AG20443 (cell line): ENCODE data around the gene FMN1.

Experiments used
- DNase-seq: peaks from one replicate; pipeline ENCODE4 v3.0.0; 2012; ENCODE audit warnings: low spot score, mixed read lengths

Gene FMN1

DNA sequence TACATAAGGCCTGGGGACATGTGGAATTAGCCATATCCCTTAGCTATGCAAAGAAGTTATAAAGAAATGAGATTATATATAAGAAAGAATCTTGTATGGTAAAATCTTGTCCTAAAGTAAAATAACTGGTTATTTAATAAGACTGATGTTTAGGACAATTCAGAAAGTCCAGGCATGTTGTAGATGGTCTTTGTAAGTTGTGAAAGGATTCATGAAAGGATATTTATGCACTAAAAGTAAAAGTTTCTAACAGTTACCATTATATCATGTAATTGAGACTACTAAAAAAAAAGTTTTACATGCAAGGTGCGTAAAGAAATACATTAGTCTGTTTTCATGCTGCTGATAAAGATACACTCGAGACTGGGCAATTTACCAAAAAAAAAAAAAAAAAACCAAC lies 146.3 kb downstream of the FMN1 start:
- DNase-seq, result no peak

DNA sequence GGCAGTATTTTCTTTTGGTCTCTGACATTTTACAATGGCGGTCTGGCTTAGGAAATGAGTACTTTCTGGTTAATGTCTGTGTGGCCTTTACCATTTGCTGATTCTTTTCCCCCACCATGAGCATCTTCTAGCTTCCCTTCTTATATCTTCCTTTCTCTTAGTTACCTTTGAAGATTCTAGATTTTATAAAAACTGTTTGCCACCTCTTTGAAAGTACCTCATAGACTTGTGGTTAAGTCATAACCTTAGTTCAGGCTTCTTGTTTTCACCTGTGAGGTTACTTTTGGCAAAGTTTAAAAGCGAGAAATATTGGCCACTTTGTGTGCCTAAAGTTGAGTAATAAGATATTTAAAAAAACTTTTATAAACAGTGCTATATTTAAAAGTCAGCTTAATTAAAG lies 147.4 kb downstream of the FMN1 start:
- DNase-seq, result no peak

DNA sequence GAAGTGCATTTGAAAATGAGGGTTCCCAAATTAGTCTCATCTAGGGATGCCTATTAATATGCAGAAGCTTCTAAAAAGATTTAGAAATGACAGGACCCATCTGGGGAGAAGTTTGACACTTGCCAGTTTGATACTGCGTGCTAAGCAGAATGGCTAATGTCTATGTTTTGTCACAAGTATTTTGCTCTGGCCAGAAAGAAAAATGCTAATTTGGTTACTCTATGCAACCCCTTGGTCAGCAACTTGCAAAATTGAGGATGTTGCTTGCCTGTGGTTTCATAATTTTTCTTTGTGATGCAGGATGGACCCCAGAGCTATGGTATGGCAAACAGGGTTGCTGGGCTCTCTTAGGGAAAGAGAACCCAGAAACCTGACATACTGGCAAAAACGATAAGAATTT lies 148.2 kb downstream of the FMN1 start:
- no peak for DNase-seq

DNA sequence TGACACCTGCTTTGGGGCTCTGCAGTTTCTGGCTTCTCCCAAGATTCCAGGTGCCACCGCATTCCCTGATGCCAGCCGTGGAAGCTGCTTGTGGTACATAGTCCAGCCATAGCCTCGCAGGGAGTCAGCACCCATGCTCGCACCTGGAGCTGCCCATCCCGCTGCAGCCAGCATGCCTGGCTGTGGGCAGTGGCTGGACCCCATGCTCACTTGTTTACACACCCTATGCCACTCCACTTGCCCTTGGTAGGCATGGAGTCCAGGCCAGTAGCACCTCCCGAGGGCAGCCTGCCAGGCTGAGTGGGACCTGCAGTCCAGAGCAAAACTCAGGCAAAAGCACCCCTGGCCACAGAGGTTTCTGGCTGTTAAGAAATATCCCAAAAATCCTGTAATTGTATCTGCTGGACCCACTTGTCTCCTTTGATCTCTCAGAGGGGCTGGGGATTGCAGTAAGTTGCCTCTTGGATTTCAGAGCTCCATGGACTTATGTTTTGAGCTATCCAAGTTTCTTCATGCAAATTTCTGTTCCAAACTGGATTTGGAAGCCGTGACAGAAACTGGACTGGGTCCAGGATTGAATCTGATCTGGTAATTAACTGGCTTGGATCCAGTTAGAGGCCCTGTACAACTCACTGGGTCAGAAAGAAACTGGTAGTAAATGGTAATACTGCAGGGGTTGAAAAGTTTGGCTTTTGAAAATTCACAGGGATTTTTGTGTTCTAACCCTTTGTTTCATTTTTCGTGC lies 149.3 kb downstream of the FMN1 start:
- no peak for DNase-seq

DNA sequence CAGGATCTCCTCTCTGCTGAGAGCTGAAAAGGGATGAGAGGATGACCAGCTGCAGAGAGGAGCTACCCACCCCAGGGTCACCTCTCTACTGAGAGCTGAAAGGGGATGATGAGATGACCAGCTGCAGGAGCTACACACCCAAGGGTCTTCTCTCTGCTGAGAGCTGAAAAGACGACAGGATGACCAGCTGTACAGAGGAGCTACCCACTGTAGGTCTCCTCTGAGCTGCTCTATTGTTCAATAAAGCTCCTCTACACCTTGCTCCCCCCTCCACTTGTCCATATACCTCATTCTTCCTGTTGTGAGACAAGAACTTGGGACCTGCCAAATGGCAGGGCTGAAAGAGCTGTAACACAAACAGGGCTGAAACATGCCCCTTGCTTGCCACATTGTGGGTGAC lies 149.9 kb downstream of the FMN1 start:
- no peak for DNase-seq

DNA sequence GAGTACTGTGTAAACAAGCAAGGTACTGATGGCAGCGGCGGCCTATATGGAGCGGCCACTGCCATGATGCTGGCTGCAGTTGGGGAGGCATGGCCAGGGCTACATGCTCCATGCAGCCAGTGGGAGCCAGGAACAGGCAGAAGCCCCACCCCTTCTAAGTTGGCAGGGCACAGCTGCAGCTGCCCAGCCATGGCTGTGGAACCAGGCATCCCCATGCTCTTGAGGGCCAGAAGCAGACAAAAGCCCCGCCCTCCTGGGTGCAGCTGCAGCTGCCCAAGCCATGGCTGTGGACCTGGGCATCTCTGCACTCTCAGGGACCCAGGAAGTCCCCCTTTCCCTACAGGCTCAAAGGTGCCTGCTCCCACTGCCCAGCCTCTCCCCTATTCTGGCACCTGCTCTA lies 150.9 kb downstream of the FMN1 start:
- DNase-seq, result no peak

DNA sequence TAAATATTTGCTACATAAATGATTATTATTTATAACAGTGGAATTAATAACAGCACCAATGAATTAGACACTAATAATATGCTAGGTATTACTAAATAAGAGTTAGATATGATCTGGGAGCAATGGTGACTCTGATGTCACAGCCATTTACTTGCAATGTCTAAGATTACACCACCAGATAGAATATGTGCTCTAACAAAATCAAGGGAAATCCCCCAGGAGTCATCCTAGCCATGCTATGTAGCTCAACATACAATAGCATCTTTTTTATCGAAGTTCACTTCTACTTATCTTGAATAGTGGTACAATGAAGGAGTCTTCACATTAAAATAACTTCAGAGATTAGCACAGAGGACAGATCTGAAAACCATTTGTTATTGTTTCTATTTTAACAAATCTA lies 154.0 kb downstream of the FMN1 start:
- DNase-seq, result no peak

DNA sequence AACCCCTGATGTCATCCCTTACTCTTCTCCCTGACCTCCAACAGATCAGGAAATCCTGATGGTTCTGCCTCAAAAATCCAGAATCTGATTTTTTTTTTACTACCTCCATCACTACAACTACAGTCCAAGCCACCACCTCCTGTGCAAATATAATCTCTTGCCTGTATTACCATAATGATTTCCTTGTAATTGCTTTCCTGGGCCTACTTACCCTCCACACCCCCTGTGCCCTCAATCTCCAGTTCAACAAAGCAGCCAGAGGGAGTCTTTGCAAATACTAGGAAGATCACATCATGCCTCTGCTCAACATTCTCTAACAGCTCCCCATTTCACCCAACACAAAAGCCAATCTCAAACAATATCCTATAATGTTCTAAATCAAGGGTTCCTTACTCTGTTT lies 159.9 kb downstream of the FMN1 start:
- DNase-seq, result no peak

DNA sequence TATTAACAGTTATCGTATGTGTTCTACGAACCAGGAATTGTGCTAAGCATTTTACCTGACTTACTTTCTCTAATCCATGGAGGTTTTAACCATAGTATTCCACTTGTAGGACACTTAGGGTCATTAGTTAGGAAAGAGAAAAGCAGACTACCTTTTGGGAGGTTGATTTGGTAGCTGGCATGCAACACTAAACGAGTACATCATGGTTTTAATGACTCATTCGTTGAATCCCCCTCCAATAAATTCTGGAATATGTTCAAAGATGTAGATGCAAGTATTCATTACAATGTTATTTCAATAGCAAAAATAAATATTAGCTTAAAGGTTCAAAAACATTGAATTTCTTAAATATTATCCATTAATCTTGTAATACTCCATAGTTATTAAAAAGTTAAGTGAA lies 162.5 kb downstream of the FMN1 start:
- DNase-seq, result no peak

DNA sequence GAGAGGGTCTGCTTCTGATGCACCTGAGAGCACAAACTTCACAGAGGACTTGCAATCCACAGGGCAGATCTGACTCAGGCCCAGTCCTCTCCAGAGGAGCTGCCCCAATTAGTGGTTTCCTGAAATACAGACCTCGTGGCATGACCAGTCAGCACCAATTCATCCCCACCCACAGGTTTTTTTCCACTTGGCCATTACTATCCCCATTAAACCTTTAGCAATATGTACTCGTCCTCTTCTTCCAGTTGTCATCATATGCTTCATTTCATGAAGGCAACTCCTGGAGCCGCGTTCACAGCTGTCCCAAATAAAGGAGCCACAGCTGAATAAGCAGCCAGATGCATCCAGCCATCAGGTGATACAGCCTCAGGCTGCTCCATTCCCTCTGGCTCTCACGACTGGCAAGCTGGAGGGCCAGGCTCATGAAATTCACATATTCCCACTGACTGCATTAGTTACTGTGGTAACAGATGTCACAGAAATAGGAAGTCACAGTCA lies 163.1 kb downstream of the FMN1 start:
- DNase-seq, result peak; percentile 86

DNA sequence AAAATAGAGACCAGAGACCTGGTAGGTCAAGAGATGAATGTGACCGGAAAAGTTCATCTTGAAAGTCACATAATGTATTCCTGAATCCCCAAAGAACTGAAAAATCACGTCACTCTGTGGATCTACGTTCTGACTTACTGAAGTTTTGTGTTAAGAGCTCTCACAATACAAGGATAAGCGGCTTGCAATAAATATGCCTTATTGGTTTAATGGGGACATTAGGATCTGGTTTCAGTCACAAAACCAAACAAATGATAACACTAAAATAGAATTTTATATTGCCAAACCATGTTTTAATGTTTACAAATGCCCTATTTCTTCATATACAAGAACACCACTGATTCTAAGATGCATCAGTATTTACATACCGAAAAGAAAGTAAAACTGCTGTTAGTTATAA lies 164.2 kb downstream of the FMN1 start:
- no peak for DNase-seq

DNA sequence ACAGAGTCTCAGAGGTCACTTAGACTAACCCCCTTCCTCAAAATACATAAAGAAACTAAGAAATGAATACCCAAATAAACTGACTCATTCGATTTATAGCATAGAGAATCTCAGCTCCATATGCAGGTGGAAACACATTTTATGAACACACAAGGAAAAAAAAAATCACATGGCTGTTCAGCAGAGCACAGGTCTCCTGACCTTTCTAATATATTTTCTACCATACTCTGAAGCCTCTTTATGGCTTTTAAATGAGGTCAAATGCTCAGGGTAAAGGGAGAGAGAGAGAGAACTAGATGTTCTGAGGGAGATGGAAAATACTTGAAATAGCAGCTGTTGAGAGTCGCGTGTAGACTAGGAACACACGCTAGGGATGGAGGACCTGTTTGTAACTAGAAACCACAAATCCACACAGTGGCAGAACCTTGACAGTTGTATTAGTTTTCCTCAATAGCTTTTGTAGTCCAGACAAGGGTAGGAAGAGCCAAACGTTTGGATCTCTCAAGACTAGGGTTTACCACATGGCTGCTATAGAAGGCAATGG lies 165.3 kb downstream of the FMN1 start:
- DNase-seq, result peak; percentile 18

DNA sequence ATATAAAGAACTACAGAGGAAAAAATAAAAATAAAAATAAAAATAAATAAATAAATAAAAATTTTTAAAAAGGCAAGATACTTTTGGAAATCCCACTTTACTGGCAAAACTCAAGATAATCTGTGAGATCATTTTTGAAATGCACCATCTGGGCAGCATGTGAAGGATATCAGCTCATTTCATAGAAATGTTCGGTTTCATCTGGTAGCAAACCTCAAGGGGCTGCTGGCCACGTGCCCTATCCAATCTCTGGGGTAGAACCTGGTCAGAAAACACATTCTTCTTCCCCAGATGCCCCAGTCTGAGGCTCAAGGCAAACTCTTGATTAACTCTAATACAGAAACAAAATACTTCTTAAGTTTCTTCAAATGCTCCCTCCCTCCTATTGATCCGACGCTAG lies 166.0 kb downstream of the FMN1 start:
- DNase-seq, result peak; percentile 31

DNA sequence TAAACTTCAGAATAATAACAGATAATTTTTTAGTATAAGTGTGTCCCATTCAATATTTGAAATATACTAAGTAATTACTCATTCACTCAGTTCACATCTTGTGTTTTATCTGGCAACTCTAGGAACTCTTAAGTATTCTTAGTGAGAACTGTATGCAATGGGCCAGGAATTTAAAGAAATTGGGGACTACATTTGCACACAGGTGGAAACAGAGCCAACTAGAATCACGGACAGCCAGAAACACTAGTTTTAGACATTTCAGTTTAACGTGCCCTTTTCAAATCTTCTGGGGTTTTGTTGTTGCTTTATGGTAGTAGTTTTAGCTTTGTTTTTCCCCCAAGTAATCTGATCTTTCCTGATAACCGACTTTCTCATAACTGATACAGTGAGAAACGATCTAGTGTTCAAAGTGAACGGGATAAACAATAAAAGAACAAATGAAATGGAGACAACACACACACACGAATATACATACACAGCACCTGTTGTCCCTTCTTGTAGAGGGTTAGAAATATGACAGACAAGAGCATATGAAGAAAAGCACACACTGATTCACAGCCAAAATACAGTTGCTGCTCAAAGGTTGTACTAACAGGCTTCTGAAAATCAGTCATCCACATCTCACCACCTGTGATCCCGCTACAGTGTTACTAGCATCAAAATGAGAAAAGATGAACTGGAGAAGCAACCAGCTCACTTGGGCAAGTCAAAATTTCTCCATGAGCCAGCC lies 167.0 kb downstream of the FMN1 start:
- no peak for DNase-seq

DNA sequence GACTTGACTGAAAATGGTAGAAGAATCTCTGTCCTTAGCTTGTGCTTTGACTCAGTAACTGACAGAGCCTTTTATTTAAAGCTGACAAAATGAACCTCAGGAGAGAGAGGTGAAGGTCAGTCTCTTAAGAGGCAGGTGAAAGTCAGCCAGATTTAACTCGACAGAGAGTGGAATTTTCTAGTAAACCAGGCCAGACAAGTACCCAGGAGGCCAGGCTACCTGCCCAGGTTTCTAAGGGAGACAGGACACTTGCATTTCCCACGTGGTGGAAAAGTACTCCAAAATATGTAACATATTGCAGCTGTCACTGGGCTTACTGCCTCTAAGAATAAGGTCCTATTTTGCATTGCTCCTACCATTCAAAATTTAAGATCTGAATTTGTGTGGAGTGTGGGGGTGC lies 167.9 kb downstream of the FMN1 start:
- DNase-seq, result no peak

DNA sequence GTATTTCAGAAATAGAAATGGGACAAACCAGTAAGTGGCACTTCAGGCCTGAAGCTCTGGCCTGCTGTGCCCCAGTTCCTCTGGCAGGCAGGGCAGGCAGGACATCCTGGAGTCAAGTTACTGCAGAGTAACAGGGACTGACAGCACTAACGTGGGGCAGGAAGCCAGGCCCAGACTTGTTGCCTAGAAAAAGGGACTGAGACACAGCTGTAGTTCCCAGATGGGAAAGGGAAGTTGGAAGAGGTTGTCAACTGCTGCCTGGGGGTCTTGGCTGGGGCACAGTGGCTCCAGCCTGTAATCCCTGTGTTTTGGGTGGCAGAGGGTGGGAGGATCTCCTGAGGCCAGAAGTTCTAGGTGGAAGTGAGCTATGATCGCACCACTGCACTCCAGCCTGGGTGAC lies 171.9 kb downstream of the FMN1 start:
- peak; percentile 73 for DNase-seq

DNA sequence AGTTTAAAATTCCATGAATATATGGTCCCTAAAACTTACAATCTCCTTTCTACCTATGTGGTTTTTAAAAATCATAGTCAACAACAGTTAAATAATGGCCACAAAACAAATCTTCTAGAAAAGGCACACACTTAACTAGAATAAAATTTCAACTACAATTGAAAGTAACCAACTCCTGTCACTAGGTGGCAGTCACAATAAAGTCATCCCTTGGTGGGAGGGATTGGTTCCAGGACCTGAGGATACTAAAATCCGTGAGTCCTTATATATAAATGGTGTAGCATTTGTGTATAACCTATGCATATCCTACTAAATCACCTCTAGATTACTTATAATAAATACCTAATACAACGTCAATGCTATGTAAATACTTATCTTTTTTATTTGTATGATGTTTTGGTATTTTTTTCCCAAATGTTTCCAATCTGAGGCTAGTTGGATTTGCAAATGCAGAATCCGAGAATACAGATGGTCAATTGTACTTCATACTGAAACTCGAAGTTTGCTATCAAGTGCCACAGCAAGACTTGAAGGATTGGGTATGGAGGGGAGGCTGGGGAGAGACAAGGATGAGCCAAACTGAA lies 172.6 kb downstream of the FMN1 start:
- DNase-seq, result peak; percentile 76

DNA sequence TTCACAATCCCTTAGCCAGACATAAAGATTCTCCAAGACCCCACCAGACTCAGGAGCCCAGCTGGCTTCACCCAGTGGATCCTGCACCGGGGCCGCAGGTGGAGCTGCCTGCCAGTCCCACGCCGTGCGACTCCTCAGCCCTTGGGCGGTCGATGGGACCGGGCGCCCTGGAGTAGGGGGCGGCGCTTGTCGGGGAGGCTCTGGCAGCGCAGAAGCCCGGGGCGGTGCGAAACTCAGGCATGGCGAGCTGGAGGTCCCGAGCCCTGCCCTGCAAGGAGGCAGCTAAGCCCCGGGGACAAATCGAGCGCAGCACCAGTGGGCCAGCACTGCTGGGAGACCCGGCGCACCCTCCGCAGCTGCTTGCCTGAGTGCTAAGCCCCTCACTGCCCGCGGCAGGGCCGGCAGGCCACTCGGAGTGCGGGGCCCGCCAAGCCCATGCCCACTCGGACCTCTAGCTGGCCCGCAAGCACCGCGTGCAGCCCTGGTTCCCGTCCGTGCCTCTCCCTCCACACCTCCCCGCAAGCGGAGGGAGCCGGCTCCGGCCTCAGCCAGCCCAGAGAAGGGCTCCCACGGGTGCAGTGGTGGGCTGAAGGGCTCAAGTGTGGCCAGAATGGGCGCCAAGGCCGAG lies 175.0 kb downstream of the FMN1 start:
- DNase-seq, result no peak

DNA sequence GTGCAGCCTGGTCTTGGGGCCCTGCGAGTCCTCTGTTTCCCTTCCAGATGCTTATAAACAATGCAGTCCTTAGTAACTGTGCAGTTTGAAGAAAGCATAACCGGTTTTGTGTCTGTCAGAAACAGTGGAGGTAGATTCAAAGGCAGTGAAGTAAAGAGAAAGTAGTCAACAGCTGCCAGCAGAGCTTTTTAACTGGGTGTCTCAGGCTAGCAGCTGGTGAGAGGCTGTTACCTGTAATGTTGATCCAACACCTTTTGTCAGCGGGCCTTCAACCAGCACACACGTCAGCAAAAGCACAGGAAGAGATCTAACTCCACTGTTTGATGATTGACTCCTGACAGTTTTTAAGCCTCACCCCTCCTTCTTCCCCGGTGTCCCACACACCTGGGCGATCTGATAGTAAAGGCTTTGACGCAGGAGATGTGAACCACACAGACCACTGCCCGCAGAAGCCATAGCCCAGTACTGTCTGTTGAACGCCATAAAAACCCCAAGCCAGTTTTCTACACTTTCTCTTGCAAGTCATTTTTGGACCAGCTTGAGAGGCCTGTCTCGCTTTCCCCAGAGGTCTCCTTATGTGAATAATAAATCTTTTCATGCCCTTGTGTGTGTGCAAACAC lies 178.0 kb downstream of the FMN1 start:
- DNase-seq, result no peak

DNA sequence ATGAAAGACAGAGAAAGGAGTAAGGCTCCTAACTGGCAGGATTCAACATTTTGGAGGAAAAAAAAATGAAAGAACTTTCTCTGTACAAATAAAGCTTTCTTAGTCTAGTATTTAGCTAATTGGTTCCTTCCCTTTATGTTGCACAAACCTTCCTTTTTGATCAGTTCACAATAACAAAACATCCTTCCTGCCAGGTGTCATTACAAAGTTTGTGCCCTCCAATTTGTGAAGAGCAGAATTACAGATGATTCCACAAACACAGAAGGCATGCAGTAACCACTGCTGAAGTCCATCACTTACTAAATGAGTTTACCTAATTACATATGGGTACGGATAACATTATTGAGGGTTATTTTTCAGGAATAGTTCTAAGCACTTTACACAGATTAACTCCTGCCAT lies 179.9 kb downstream of the FMN1 start:
- no peak for DNase-seq

DNA sequence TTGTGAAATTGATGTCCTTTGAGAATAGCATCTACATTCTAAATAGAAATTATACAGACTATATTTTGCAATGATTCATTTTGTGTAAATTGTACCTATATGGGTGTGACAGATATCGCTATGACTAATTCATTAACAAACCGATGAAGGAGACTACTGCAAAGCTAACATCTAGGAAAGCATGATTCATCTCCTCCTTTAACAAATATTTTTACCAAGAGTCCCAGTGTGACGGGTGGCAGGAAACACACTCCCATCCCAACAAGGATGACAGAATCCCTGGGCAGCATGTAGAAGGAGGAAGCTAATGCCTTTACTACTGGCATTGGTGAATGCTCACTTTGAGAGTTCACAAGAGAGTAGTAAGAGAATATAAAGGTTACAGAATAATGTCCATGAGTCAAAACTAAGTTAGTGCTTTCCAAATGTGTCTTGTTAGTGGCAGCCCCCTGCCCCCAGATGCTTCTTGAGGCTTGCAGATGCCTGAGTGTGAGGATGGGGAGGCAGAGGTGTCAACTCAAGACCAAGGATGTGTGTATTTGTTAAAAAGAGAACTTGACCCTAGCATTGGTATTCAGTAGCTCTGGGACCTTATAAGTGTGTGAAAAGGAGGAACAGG lies 180.6 kb downstream of the FMN1 start:
- peak; percentile 79 for DNase-seq

DNA sequence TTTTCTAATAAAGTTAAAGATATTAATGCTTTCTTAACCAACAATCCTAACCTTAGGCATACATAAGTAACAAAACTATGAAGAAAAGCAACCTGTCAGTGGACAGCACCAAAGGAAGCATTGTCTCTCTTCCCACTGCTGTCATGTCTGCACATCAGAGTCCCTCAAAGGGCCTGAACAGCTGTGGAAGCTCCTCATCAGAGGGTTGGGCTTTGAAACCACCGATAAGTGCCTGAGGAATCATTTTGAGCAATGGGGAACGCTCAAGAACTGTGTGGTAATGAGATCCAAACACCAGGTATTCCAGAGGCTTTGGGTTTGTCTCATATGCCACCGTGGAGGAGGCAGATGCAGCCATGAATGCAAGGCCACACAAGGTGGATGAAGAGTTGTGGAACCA lies 182.5 kb downstream of the FMN1 start:
- no peak for DNase-seq
